Measurements from ENCODE around the gene USP37. TPM values are rescaled to one million over a fixed set of nuclear protein-coding genes. Genes with fewer than 3 reads are reported as not detected.

Gene USP37
- total RNA-seq, result 10 to 100 TPM; 30.9 to 31.4 (median 31.2) TPM

- ATAC-seq, result peak; percentile 89 to 91
- peak; percentile 100 for DNase-seq
- Mint-ChIP-seq H3K27me3 (ENCODE audit: low read depth) (no peaks in the 10 kb centered on the region), H3K36me3 (ENCODE audit: insufficient read depth) (peaks cover 25% of the 10 kb centered on the region), H3K4me1 (ENCODE audit: low read depth) (peaks cover 49% of the 10 kb centered on the region), H3K4me3 (peak within 1 kb of the TSS; percentile 97), H3K9me3 (no peaks in the 10 kb centered on the region)
Measured at GRCh38 chr2:218568190-218569037, at the start of gene USP37, which contains the start of gene CNOT9. TSS of gene USP37 (minus strand) at chr2:218568351. CDS start at chr2:218558653, 9,698 bp downstream. TSS of gene CNOT9 (plus strand) at chr2:218568839. CDS start at chr2:218568955, 116 bp downstream.

GRCh38 chr2:218615868-218616315 lies 47.7 kb upstream of the USP37 start:
- no peaks in the 10 kb centered on the region for H3K9me3 Mint-ChIP-seq
- H3K4me3 Mint-ChIP-seq, result no peak overlapping the region
- H3K27me3 Mint-ChIP-seq (ENCODE audit: low read depth), result peaks cover 2% of the 10 kb centered on the region
- DNase-seq (no peak), ATAC-seq (no peak)
- no peaks in the 10 kb centered on the region for H3K36me3 Mint-ChIP-seq (ENCODE audit: insufficient read depth)
- no peaks in the 10 kb centered on the region for H3K4me1 Mint-ChIP-seq (ENCODE audit: low read depth)

- Mint-ChIP-seq H3K36me3 (ENCODE audit: insufficient read depth) (no peaks in the 10 kb centered on the region), H3K9me3 (no peaks in the 10 kb centered on the region), H3K4me1 (ENCODE audit: low read depth) (no peaks in the 10 kb centered on the region), H3K4me3 (no peak within 1 kb of the TSS), H3K27me3 (ENCODE audit: low read depth) (peaks cover 18% of the 10 kb centered on the region)
- no peak for ATAC-seq
- DNase-seq, result no peak
Measured at GRCh38 chr2:218607436-218608115, 39.4 kb upstream of the USP37 start, which contains the start of gene PLCD4. TSS of gene PLCD4 (plus strand) at chr2:218607899. CDS start at chr2:218615740, 7,841 bp downstream.

GRCh38 chr2:218605432-218605831 lies 37.3 kb upstream of the USP37 start:
- Mint-ChIP-seq H3K4me3 (no peak overlapping the region), H3K36me3 (ENCODE audit: insufficient read depth) (no peaks in the 10 kb centered on the region), H3K4me1 (ENCODE audit: low read depth) (no peaks in the 10 kb centered on the region), H3K27me3 (ENCODE audit: low read depth) (peaks cover 15% of the 10 kb centered on the region), H3K9me3 (no peaks in the 10 kb centered on the region)
- ATAC-seq (no peak), DNase-seq (no peak)

GRCh38 chr2:218585541-218585940 lies 17.4 kb upstream of the USP37 start:
- Mint-ChIP-seq H3K4me1 (ENCODE audit: low read depth) (peaks cover 12% of the 10 kb centered on the region), H3K9me3 (no peaks in the 10 kb centered on the region), H3K27me3 (ENCODE audit: low read depth) (no peaks in the 10 kb centered on the region), H3K4me3 (no peak overlapping the region), H3K36me3 (ENCODE audit: insufficient read depth) (peaks cover 45% of the 10 kb centered on the region)
- DNase-seq (no peak), ATAC-seq (no peak)

- peaks cover 12% of the 10 kb centered on the region for H3K4me1 Mint-ChIP-seq (ENCODE audit: low read depth)
- H3K9me3 Mint-ChIP-seq, result no peaks in the 10 kb centered on the region
- DNase-seq (no peak), ATAC-seq (no peak)
- peaks cover 38% of the 10 kb centered on the region for H3K36me3 Mint-ChIP-seq (ENCODE audit: insufficient read depth)
- H3K4me3 Mint-ChIP-seq, result no peak overlapping the region
- no peaks in the 10 kb centered on the region for H3K27me3 Mint-ChIP-seq (ENCODE audit: low read depth)
Measured at GRCh38 chr2:218583983-218584850, 16.1 kb upstream of the USP37 start.

GRCh38 chr2:218582076-218582475 lies 13.9 kb upstream of the USP37 start:
- Mint-ChIP-seq H3K27me3 (ENCODE audit: low read depth) (no peaks in the 10 kb centered on the region), H3K4me1 (ENCODE audit: low read depth) (peaks cover 30% of the 10 kb centered on the region), H3K4me3 (no peak overlapping the region), H3K9me3 (no peaks in the 10 kb centered on the region), H3K36me3 (ENCODE audit: insufficient read depth) (peaks cover 34% of the 10 kb centered on the region)
- no peak for DNase-seq
- peak; percentile 98 to 99 for ATAC-seq

- peaks cover 24% of the 10 kb centered on the region for H3K36me3 Mint-ChIP-seq (ENCODE audit: insufficient read depth)
- peaks cover 44% of the 10 kb centered on the region for H3K4me1 Mint-ChIP-seq (ENCODE audit: low read depth)
- no peaks in the 10 kb centered on the region for H3K27me3 Mint-ChIP-seq (ENCODE audit: low read depth)
- no peak for ATAC-seq
- H3K9me3 Mint-ChIP-seq, result no peaks in the 10 kb centered on the region
- no peak for DNase-seq
- H3K4me3 Mint-ChIP-seq, result no peak overlapping the region
Measured at GRCh38 chr2:218578272-218578877, 10.2 kb upstream of the USP37 start.

- Mint-ChIP-seq H3K36me3 (ENCODE audit: insufficient read depth) (peaks cover 20% of the 10 kb centered on the region), H3K4me1 (ENCODE audit: low read depth) (peaks cover 44% of the 10 kb centered on the region), H3K4me3 (no peak overlapping the region), H3K9me3 (no peaks in the 10 kb centered on the region), H3K27me3 (ENCODE audit: low read depth) (no peaks in the 10 kb centered on the region)
- no peak for ATAC-seq
- DNase-seq, result no peak
Measured at GRCh38 chr2:218577482-218578220, 9.5 kb upstream of the USP37 start.

GRCh38 chr2:218576854-218577253 lies 8.7 kb upstream of the USP37 start:
- no peak for ATAC-seq
- H3K4me1 Mint-ChIP-seq (ENCODE audit: low read depth), result peaks cover 43% of the 10 kb centered on the region
- no peak for DNase-seq
- H3K4me3 Mint-ChIP-seq, result no peak overlapping the region
- H3K36me3 Mint-ChIP-seq (ENCODE audit: insufficient read depth), result peaks cover 17% of the 10 kb centered on the region
- no peaks in the 10 kb centered on the region for H3K9me3 Mint-ChIP-seq
- H3K27me3 Mint-ChIP-seq (ENCODE audit: low read depth), result no peaks in the 10 kb centered on the region

GRCh38 chr2:218570850-218571249 lies 2.7 kb upstream of the USP37 start:
- Mint-ChIP-seq H3K9me3 (no peaks in the 10 kb centered on the region), H3K27me3 (ENCODE audit: low read depth) (no peaks in the 10 kb centered on the region), H3K4me1 (ENCODE audit: low read depth) (peaks cover 54% of the 10 kb centered on the region), H3K4me3 (peak overlapping the region; percentile 97), H3K36me3 (ENCODE audit: insufficient read depth) (peaks cover 24% of the 10 kb centered on the region)
- DNase-seq (no peak), ATAC-seq (no peak)

GRCh38 chr2:218569661-218570500 lies 1.7 kb upstream of the USP37 start:
- no peak for DNase-seq

More at GRCh38 chr2:218569661-218570500, 1.7 kb upstream of the USP37 start:
- H3K4me1 Mint-ChIP-seq (ENCODE audit: low read depth), result peaks cover 50% of the 10 kb centered on the region
- H3K4me3 Mint-ChIP-seq, result peak overlapping the region; percentile 97
- ATAC-seq, result no peak
- H3K27me3 Mint-ChIP-seq (ENCODE audit: low read depth), result no peaks in the 10 kb centered on the region
- H3K9me3 Mint-ChIP-seq, result no peaks in the 10 kb centered on the region
- H3K36me3 Mint-ChIP-seq (ENCODE audit: insufficient read depth), result peaks cover 22% of the 10 kb centered on the region
